DMS153 (cell line): ENCODE data around the gene TAS1R2.

Experiments used
- DNase-seq: peaks from one replicate; lab custom pipeline; 2025; lab: John Stamatoyannopoulos, UW

TAS1R2 gene

GRCh38 chr1:18799454-18799853 is 60.0 kb downstream of the TAS1R2 start:
- DNase-seq = no peak

- no peak for DNase-seq
Measured at GRCh38 chr1:18798946-18799345, 60.5 kb downstream of the TAS1R2 start.

- DNase-seq = no peak
Measured at GRCh38 chr1:18798533-18798932, 60.9 kb downstream of the TAS1R2 start.

- DNase-seq = no peak
Measured at GRCh38 chr1:18796950-18797349, 62.5 kb downstream of the TAS1R2 start.

GRCh38 chr1:18795002-18795689 is 64.3 kb downstream of the TAS1R2 start:
- no peak for DNase-seq

- no peak for DNase-seq
Measured at GRCh38 chr1:18794561-18794960, 64.9 kb downstream of the TAS1R2 start.

- DNase-seq = peak; percentile 24
Measured at GRCh38 chr1:18794051-18794450, 65.4 kb downstream of the TAS1R2 start.

- no peak for DNase-seq
Measured at GRCh38 chr1:18793164-18793563, 66.3 kb downstream of the TAS1R2 start.

- DNase-seq = no peak
Measured at GRCh38 chr1:18792747-18793146, 66.7 kb downstream of the TAS1R2 start.
